Stimulated activated effector memory CD8-positive, alpha-beta T cell treated with anti-CD3 and anti-CD28 coated beads, Interleukin-12 subunit alpha, Interleukin-12 subunit beta, amount 100 ng/mL, for 72 hours (primary cell): ENCODE measurements around the gene PPARA.
"Not testable (repeated sequence)": the region's sequence is repeated elsewhere in the genome, so short reads cannot be mapped to it uniquely, and the experiment has no call there.

Experiments
- ATAC-seq: fragments of 150-1000 bp; cut with Tn5 transposase; 2 replicates; pipeline ENCODE4 v1.10.0; 2021
- DNase-seq, 2 donors: peaks; one replicate each; pipeline ENCODE4 v3.0.0; 2021 to 2022; ENCODE audit warnings: low spot score in 2 of 2
- H3K27ac Mint-ChIP-seq: one replicate; pipeline ENCODE4 v1.8.0; 2022; ENCODE audit warnings: mild to moderate bottlenecking, mixed read lengths
- H3K36me3 Mint-ChIP-seq: one replicate; pipeline ENCODE4 v1.8.0; 2022; ENCODE audit warnings: mild to moderate bottlenecking, mixed read lengths
- H3K4me1 Mint-ChIP-seq: one replicate; pipeline ENCODE4 v1.8.0; 2022; ENCODE audit warnings: mixed read lengths
- H3K4me3 Mint-ChIP-seq: one replicate; pipeline ENCODE4 v1.8.0; 2022; ENCODE audit warnings: mild to moderate bottlenecking, mixed read lengths
- H3K9me3 Mint-ChIP-seq: one replicate; pipeline ENCODE4 v1.8.0; 2022; ENCODE audit warnings: mixed read lengths

PPARA gene

GRCh38 chr22:46132193-46132829, 18.0 kb upstream of the PPARA start:
- not testable (repeated sequence) for H3K4me3 Mint-ChIP-seq, H3K36me3 Mint-ChIP-seq, H3K9me3 Mint-ChIP-seq, H3K4me1 Mint-ChIP-seq, DNase-seq, H3K27ac Mint-ChIP-seq, ATAC-seq

GRCh38 chr22:46132830-46133587, 17.3 kb upstream of the PPARA start:
- H3K9me3 Mint-ChIP-seq = no peaks in the 10 kb centered on the region
- no peak for DNase-seq
- H3K4me1 Mint-ChIP-seq = peaks cover 4% of the 10 kb centered on the region
- no peak overlapping the region for H3K4me3 Mint-ChIP-seq
- no peak for ATAC-seq
- no peak overlapping the region for H3K27ac Mint-ChIP-seq
- H3K36me3 Mint-ChIP-seq = no peaks in the 10 kb centered on the region

DNA sequence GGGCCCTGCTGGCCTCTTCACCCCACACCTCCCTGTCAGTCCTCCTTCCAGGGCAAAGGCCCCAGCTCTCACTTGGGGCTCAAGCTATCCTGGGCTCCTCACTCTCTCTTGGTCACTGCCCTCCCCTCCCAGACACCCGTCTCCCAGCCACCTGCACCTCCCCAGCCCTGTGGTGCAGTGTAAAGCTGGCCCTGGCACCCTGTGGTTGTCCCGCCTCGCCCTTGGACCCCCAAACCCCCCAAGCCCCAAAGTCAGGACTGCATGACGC, 16.8 kb upstream of the PPARA start:
- ATAC-seq = no peak
- no peaks in the 10 kb centered on the region for H3K36me3 Mint-ChIP-seq
- DNase-seq = no peak
- no peak overlapping the region for H3K27ac Mint-ChIP-seq
- H3K4me1 Mint-ChIP-seq = peaks cover 4% of the 10 kb centered on the region
- no peaks in the 10 kb centered on the region for H3K9me3 Mint-ChIP-seq
- no peak overlapping the region for H3K4me3 Mint-ChIP-seq

GRCh38 chr22:46134111-46134705, 16.1 kb upstream of the PPARA start:
- H3K36me3 Mint-ChIP-seq = no peaks in the 10 kb centered on the region
- H3K4me3 Mint-ChIP-seq = no peak overlapping the region
- no peak overlapping the region for H3K27ac Mint-ChIP-seq
- no peak for DNase-seq
- H3K9me3 Mint-ChIP-seq = no peaks in the 10 kb centered on the region
- ATAC-seq = no peak
- peaks cover 4% of the 10 kb centered on the region for H3K4me1 Mint-ChIP-seq

- DNase-seq (no peak), ATAC-seq (no peak)
- Mint-ChIP-seq H3K9me3 (no peaks in the 10 kb centered on the region), H3K4me3 (no peak overlapping the region), H3K4me1 (no peaks in the 10 kb centered on the region), H3K27ac (no peak overlapping the region), H3K36me3 (no peaks in the 10 kb centered on the region)
Measured at GRCh38 chr22:46135611-46136485, 14.5 kb upstream of the PPARA start.

GRCh38 chr22:46136486-46137217, 13.7 kb upstream of the PPARA start:
- H3K9me3 Mint-ChIP-seq = no peaks in the 10 kb centered on the region
- H3K27ac Mint-ChIP-seq = no peak overlapping the region
- ATAC-seq (no peak), DNase-seq (no peak)
- H3K4me3 Mint-ChIP-seq = no peak overlapping the region
- no peaks in the 10 kb centered on the region for H3K4me1 Mint-ChIP-seq
- H3K36me3 Mint-ChIP-seq = no peaks in the 10 kb centered on the region

DNA sequence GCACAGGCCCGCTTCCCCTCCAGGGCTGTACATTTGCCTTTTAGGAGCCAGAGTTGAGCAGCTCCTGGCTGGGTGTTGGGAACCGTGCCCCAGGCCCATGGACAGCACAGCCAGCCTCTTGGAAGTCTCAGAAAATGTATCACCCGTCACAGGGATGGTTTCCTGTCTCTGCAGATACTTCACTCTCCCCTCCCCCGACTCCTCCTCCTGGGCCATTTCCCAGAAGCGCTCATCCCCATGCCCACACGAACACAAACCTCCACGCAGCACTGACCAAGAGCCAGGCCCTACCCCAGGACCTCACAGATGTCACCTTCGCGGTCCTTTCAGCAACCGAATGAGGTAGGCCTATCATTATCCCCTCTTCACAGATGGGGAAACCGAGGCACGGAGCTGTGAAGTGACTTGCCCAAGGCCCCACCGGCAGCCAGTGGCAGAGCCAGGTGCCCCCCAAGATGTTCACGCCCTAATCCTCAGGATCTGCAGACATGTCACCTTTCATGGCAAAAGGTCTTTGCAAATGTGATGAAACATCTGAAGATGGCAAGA, 13.0 kb upstream of the PPARA start:
- DNase-seq = no peak
- no peaks in the 10 kb centered on the region for H3K36me3 Mint-ChIP-seq
- no peaks in the 10 kb centered on the region for H3K4me1 Mint-ChIP-seq
- no peak for ATAC-seq
- H3K27ac Mint-ChIP-seq = peak overlapping the region; percentile 56
- no peaks in the 10 kb centered on the region for H3K9me3 Mint-ChIP-seq
- no peak overlapping the region for H3K4me3 Mint-ChIP-seq

DNA sequence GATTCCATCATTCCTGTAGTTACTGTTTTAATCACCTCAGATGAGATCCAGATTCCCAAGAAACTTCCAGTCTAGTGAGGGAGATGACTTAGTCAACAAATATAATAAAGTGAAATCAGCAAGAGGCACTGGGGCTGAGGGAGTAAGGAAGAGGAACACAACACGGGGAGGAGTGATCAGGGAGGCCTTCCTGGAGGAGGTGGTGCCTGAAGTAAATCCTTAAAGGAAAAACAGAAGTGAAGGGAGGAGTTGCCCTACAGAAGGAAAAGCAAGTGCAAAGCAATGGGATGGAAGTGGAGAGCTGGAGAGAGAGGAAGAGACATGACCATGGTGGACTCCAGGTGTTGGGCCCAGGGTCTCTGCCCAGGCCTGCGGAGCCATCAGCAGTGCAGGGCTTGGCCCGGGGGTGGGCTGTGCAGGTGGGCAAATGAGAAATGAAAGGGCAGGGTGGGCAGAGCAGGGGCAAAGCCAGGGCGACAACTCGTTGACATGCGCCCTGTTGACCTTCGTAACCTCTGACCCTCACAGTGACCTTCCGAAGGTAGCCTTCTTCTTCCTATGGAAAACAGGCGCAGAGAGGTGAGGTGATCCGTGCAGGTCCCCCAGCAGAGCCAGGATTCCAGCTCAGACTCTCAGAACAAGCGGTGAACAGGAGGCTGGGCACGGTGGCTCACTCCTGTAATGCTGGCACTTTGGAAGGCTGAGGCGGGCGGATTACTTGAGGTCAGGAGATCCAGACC, 12.1 kb upstream of the PPARA start:
- no peak overlapping the region for H3K27ac Mint-ChIP-seq
- no peak overlapping the region for H3K4me3 Mint-ChIP-seq
- H3K9me3 Mint-ChIP-seq = no peaks in the 10 kb centered on the region
- no peak for DNase-seq
- no peak for ATAC-seq
- no peaks in the 10 kb centered on the region for H3K36me3 Mint-ChIP-seq
- H3K4me1 Mint-ChIP-seq = no peaks in the 10 kb centered on the region

DNA sequence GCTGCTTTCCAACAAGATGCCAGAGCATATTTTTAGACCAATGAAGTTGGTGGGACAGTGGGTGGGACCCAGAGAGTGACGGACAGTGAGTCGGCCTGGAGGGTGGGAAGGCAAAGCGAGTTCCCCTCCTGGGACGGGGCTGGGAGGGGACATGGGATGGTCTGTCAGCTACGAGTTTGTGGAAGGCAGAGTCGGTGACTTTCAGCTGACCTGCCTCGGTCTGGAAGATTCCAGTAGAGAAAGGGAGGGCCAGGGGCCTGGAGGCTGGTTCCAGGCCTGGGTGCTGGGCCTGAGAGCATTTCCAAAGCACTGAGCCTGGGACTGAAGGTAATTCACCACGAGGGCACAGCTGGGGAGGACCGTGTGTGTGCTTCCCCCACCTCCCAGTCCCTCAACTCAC, 10.9 kb upstream of the PPARA start:
- H3K4me3 Mint-ChIP-seq, H3K36me3 Mint-ChIP-seq, H3K4me1 Mint-ChIP-seq, ATAC-seq, H3K9me3 Mint-ChIP-seq, DNase-seq, H3K27ac Mint-ChIP-seq: not testable (repeated sequence)

DNA sequence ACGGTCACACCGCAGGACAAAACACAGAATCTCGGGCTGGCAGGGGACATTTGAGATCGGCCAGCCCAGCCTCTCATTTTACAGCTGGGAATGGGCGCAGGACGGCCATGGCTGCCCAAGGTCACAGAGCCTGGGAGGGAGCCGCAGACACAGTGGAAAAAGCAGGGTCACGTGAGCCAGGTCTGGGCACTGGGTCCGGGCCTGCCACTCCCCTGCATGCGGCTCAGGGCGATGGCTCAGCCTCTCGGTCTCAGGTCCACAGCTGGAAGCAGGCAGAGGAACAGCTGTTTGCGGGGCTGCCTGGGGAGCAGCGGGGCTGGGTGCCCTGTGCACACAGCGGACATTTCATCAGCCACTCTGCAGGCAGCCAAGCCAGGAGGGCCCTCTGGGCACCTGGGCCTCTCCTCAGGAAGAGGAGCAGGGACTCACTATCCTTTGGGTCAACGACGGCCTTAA, 10.4 kb upstream of the PPARA start:
- no peaks in the 10 kb centered on the region for H3K4me1 Mint-ChIP-seq
- ATAC-seq (no peak), DNase-seq (no peak)
- H3K4me3 Mint-ChIP-seq = no peak overlapping the region
- no peaks in the 10 kb centered on the region for H3K36me3 Mint-ChIP-seq
- H3K27ac Mint-ChIP-seq = no peak overlapping the region
- no peaks in the 10 kb centered on the region for H3K9me3 Mint-ChIP-seq

DNA sequence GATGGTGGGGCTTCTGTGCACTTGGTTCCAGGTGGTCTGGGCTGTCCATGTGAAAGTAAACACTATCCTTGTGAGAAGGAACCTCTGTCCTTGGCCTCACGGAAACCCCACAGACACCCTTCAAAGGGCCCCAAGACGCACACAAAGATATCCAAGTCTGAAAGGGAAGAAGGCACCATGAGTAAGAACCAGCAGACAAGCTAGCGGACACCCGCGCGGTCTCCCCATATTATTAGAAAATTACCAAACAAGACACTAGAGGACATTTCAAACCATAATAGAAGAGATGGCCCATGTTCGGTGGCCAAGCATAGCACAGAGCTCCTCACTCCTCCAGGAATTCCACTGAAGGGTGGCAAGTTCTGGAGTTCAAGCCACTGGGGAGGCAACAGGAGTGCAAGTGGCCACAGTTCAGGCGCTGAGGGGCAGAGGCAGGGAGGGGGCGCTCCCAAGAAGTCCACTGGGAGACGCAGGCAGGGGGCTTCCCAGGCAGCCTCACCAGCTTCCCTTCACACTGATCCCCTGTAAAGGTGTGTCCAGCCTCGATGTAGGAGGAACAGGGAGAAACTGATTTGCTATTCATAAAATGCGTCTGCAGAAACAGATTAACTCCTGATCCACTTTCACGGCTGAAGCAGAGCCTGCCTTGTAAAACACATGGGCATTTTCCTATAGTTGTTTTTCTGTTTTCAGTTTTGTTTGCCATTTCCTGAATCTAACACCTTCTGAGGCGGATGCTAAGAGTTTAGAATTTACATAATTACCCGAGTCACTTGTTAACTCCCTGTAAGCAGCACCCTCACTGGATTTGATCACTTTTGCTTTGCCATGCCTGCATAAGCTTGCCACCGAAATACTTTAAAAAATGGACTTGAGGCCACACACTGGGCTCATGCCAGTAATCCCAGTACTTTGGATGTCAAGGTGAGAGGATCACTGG, 9.1 kb upstream of the PPARA start:
- Mint-ChIP-seq H3K4me1 (no peaks in the 10 kb centered on the region), H3K9me3 (no peaks in the 10 kb centered on the region), H3K27ac (no peak overlapping the region), H3K36me3 (no peaks in the 10 kb centered on the region), H3K4me3 (no peak overlapping the region)
- no peak for DNase-seq
- no peak for ATAC-seq

GRCh38 chr22:46142548-46143490, 7.5 kb upstream of the PPARA start:
- no peak overlapping the region for H3K27ac Mint-ChIP-seq
- DNase-seq (no peak), ATAC-seq (no peak)
- no peaks in the 10 kb centered on the region for H3K9me3 Mint-ChIP-seq
- H3K36me3 Mint-ChIP-seq = no peaks in the 10 kb centered on the region
- H3K4me3 Mint-ChIP-seq = no peak overlapping the region
- H3K4me1 Mint-ChIP-seq = no peaks in the 10 kb centered on the region
